Measurements from ENCODE around the gene GNAI1.

GNAI1 gene

GRCh38 chr7:80187727-80188126, 53.1 kb downstream of the GNAI1 start:
- Histone ChIP-seq H3K36me3 (ENCODE audit: control insufficient read depth, insufficient read depth, low read length) (no peaks in the 10 kb centered on the region), H3K27me3 (replicated peaks; ENCODE audit: control insufficient read depth, insufficient read depth, low read length) (no peaks in the 10 kb centered on the region), H3K4me3 (replicated peaks; ENCODE audit: low read depth, low read length) (no peak overlapping the region)
- DNase-seq (ENCODE audit: extremely low read depth, insufficient read length): no peak
- no peak for TF ChIP-seq CTCF (IDR thresholded peaks at IDR 0.05; ENCODE audit: insufficient read depth, low read length, poor library complexity, severe bottlenecking)

DNA sequence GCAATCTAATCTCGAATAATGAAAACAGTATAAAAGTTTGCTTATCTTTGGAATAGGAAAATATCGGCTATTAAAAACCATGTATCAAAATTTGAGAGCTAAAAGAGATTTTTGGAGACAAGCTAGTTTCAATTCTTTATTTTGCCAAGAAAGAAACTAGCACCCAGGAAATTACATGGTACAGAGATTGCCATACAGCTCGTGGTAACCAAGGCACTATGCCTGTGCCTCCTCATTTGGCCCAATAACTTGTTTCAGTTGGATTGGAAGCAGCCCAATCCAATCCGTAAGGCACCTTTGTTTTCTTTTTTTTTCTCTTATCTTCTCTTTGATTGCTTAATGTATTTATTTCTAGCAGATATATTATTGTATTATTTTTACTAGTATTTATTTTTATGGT, 55.0 kb downstream of the GNAI1 start:
- no peaks in the 10 kb centered on the region for H3K27me3 ChIP-seq (replicated peaks; ENCODE audit: control insufficient read depth, insufficient read depth, low read length)
- DNase-seq (ENCODE audit: extremely low read depth, insufficient read length): no peak
- H3K4me3 ChIP-seq (replicated peaks; ENCODE audit: low read depth, low read length): no peak overlapping the region

GRCh38 chr7:80197627-80198026, 63.0 kb downstream of the GNAI1 start:
- DNase-seq (ENCODE audit: extremely low read depth, insufficient read length): no peak
- Histone ChIP-seq H3K36me3 (ENCODE audit: control insufficient read depth, insufficient read depth, low read length) (no peaks in the 10 kb centered on the region), H3K4me3 (replicated peaks; ENCODE audit: low read depth, low read length) (no peak overlapping the region), H3K27me3 (replicated peaks; ENCODE audit: control insufficient read depth, insufficient read depth, low read length) (no peaks in the 10 kb centered on the region)
- no peak for TF ChIP-seq CTCF (IDR thresholded peaks at IDR 0.05; ENCODE audit: insufficient read depth, low read length, poor library complexity, severe bottlenecking)

More for the DNA sequence above, 55.0 kb downstream of the GNAI1 start:
- no peak for TF ChIP-seq CTCF (IDR thresholded peaks at IDR 0.05; ENCODE audit: insufficient read depth, low read length, poor library complexity, severe bottlenecking)
- no peaks in the 10 kb centered on the region for H3K36me3 ChIP-seq (ENCODE audit: control insufficient read depth, insufficient read depth, low read length)

DNA sequence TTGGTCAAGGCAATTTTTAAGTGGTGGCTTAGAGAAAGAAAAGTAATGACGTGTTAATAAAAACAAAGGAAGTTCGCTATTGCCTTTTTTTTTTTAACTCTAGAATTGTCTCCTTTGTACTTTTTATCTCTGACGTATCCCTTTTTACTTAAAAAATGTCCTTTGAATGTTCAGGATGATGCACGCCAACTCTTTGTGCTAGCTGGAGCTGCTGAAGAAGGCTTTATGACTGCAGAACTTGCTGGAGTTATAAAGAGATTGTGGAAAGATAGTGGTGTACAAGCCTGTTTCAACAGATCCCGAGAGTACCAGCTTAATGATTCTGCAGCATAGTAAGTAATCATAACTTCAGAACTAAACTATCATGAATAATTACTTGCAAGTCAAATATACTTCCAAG, 64.4 kb downstream of the GNAI1 start:
- no peak for DNase-seq (ENCODE audit: extremely low read depth, insufficient read length)
- no peaks in the 10 kb centered on the region for H3K27me3 ChIP-seq (replicated peaks; ENCODE audit: control insufficient read depth, insufficient read depth, low read length)
- no peaks in the 10 kb centered on the region for H3K36me3 ChIP-seq (ENCODE audit: control insufficient read depth, insufficient read depth, low read length)
- H3K4me3 ChIP-seq (replicated peaks; ENCODE audit: low read depth, low read length): no peak overlapping the region
- no peak for TF ChIP-seq CTCF (IDR thresholded peaks at IDR 0.05; ENCODE audit: insufficient read depth, low read length, poor library complexity, severe bottlenecking)

GRCh38 chr7:80204454-80204853, 69.8 kb downstream of the GNAI1 start:
- Histone ChIP-seq H3K27me3 (replicated peaks; ENCODE audit: control insufficient read depth, insufficient read depth, low read length) (no peaks in the 10 kb centered on the region), H3K36me3 (ENCODE audit: control insufficient read depth, insufficient read depth, low read length) (no peaks in the 10 kb centered on the region), H3K4me3 (replicated peaks; ENCODE audit: low read depth, low read length) (no peak overlapping the region)
- DNase-seq (ENCODE audit: extremely low read depth, insufficient read length): no peak
- TF ChIP-seq CTCF (IDR thresholded peaks at IDR 0.05; ENCODE audit: insufficient read depth, low read length, poor library complexity, severe bottlenecking): no peak

DNA sequence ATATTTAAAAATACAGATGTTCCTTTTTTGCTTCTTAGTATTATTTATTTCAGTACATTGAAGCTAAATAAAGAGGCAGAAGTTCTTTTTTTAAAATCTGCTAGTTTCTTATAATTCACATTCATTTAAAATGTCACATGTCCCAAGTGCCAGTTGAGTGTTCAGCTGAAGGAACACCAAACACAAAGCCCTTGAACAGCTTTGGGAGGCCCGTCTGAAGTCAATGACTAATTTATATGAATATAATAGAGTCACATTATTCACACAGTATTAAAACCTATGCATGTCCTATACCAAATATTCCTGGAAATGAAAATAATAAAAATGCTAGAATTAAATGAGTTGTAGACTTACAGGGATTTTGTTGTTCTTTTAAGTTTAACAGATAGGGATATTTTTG, 70.3 kb downstream of the GNAI1 start:
- DNase-seq (ENCODE audit: extremely low read depth, insufficient read length): no peak
- Histone ChIP-seq H3K36me3 (ENCODE audit: control insufficient read depth, insufficient read depth, low read length) (no peaks in the 10 kb centered on the region), H3K4me3 (replicated peaks; ENCODE audit: low read depth, low read length) (no peak overlapping the region), H3K27me3 (replicated peaks; ENCODE audit: control insufficient read depth, insufficient read depth, low read length) (no peaks in the 10 kb centered on the region)
- no peak for TF ChIP-seq CTCF (IDR thresholded peaks at IDR 0.05; ENCODE audit: insufficient read depth, low read length, poor library complexity, severe bottlenecking)

All from GM06990 (cell line).